Gastroesophageal sphincter (tissue), 4 donors: ENCODE data around the gene ADAM10. TPM values are rescaled to one million over a fixed set of nuclear protein-coding genes. Genes with fewer than 3 reads are reported as not detected.

ENCODE experiments used
- ATAC-seq: fragments of 150-250 bp; one replicate; pipeline ENCODE4 v1.9.1; 2016; ENCODE audit warnings: mild to moderate bottlenecking, moderate library complexity
- H3K27ac ChIP-seq, 4 donors: fragments of 200-600 bp; sonication (generic) in 3 of 4; 1 replicate in 3 of 4; 2 replicates in 1 of 4; pipeline ENCODE4 v1.5.1; 2016 to 2019
- H3K27me3 ChIP-seq: fragments of 200-600 bp; sonication (generic); one replicate; pipeline ENCODE4 v1.5.1; 2019
- H3K36me3 ChIP-seq, 2 donors: fragments of 200-600 bp; sonication (generic); one replicate each; pipeline ENCODE4 v1.5.1; 2019; ENCODE audit warnings: control low read depth in 1 of 2
- H3K4me1 ChIP-seq, 3 donors: fragments of 200-600 bp; sonication (generic); 1 replicate in 2 of 3; 2 replicates in 1 of 3; pipeline ENCODE4 v1.5.1; 2016 to 2019; ENCODE audit warnings: control low read depth in 2 of 3
- H3K4me3 ChIP-seq, 2 donors: fragments of 200-600 bp; sonication (generic); one replicate each; pipeline ENCODE4 v1.5.1; 2019; ENCODE audit warnings: mild to moderate bottlenecking in 1 of 2, moderate library complexity in 1 of 2
- H3K9me3 ChIP-seq, 3 donors: fragments of 200-600 bp; sonication (generic); one replicate each; pipeline ENCODE4 v1.5.1; 2017 to 2019; ENCODE audit warnings: control low read depth in 2 of 3
- EP300 ChIP-seq: sonication (generic); formaldehyde crosslinking; IDR thresholded peaks from one replicate; pipeline ENCODE4 v1.6.1; 2017; ENCODE audit warnings: antibody characterized with exemption, mild to moderate bottlenecking
- POLR2A ChIP-seq, 2 donors: fragments of 450-650 bp; IDR thresholded peaks; one replicate each; pipeline ENCODE4 v1.6.1; 2017; ENCODE audit warnings: antibody characterized with exemption in 2 of 2, mild to moderate bottlenecking in 2 of 2, moderate library complexity in 1 of 2
- POLR2AphosphoS5 ChIP-seq: sonication (generic); formaldehyde crosslinking; IDR thresholded peaks from one replicate; pipeline ENCODE4 v1.6.1; 2017; ENCODE audit warnings: antibody characterized with exemption
- WGBS, 2 donors: methylation state at CpG; one replicate each; pipeline ENCODE4 v1.1.5; 2018; ENCODE audit warnings: low coverage in 1 of 2; 5-methylcytosine and 5-hydroxymethylcytosine counted together
- total RNA-seq, 4 donors: library from RNA; depleted of rRNA; stranded (reverse); fragments of >200 nt; gene quantifications; one replicate each; pipeline ENCODE4 v1.1.0, GENCODE V29; 2016
- TF ChIP-seq, protein P1 (sequence below), 4 experiments: fragments of 200-600 bp in 2 of 4; fragments of 450-650 bp in 2 of 4; sonication (generic) in 1 of 4; IDR thresholded peaks; one replicate each; pipeline ENCODE4 v1.5.1; 2017 to 2019; ENCODE audit warnings: antibody characterized with exemption in 4 of 4, mild to moderate bottlenecking in 2 of 4, moderate library complexity in 2 of 4

Gene ADAM10
- total RNA-seq, 4 donors from 2014 or later, result 59.5 to 69.1 (median 62.3) TPM

DNA sequence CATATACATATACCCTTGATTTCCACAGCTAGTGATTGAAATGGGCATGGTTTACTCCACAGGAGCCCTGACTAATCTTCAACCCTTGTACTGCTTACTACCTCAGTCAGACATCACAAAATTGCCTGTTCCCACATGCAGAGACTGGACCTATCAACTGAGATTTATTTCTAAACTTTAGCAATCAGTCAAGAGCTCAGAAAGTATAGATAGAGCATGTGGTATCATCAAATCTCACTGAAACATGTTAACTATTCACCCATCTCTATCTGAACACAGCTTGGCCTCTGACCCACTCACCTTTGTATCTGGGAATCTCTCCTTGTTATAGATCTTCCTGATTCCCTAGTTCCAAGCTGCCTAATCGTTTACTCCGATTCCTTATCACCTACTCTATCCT lies 14.6 kb downstream of the ADAM10 start:
- Histone ChIP-seq H3K27ac (no peak overlapping the region), H3K9me3 (no peaks in the 10 kb centered on the region), H3K36me3 (no peaks in the 10 kb centered on the region), H3K27me3 (no peaks in the 10 kb centered on the region), H3K4me3 (no peak overlapping the region), H3K4me1 (peaks cover 0 to 56% (median 12%) of the 10 kb centered on the region in 3 donors)
- TF ChIP-seq EP300, result no peak
- TF ChIP-seq POLR2A (IDR thresholded peaks at IDR 0.05), result no peak
- TF ChIP-seq POLR2AphosphoS5, result no peak
- TF ChIP-seq, protein P1, sequence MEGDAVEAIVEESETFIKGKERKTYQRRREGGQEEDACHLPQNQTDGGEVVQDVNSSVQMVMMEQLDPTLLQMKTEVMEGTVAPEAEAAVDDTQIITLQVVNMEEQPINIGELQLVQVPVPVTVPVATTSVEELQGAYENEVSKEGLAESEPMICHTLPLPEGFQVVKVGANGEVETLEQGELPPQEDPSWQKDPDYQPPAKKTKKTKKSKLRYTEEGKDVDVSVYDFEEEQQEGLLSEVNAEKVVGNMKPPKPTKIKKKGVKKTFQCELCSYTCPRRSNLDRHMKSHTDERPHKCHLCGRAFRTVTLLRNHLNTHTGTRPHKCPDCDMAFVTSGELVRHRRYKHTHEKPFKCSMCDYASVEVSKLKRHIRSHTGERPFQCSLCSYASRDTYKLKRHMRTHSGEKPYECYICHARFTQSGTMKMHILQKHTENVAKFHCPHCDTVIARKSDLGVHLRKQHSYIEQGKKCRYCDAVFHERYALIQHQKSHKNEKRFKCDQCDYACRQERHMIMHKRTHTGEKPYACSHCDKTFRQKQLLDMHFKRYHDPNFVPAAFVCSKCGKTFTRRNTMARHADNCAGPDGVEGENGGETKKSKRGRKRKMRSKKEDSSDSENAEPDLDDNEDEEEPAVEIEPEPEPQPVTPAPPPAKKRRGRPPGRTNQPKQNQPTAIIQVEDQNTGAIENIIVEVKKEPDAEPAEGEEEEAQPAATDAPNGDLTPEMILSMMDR (IDR thresholded peaks at IDR 0.05), result no peak
- ATAC-seq, result no peak
- WGBS, 2 donors, result 63 to 74% methylated on average over 2 of the region's 2 CpGs

DNA sequence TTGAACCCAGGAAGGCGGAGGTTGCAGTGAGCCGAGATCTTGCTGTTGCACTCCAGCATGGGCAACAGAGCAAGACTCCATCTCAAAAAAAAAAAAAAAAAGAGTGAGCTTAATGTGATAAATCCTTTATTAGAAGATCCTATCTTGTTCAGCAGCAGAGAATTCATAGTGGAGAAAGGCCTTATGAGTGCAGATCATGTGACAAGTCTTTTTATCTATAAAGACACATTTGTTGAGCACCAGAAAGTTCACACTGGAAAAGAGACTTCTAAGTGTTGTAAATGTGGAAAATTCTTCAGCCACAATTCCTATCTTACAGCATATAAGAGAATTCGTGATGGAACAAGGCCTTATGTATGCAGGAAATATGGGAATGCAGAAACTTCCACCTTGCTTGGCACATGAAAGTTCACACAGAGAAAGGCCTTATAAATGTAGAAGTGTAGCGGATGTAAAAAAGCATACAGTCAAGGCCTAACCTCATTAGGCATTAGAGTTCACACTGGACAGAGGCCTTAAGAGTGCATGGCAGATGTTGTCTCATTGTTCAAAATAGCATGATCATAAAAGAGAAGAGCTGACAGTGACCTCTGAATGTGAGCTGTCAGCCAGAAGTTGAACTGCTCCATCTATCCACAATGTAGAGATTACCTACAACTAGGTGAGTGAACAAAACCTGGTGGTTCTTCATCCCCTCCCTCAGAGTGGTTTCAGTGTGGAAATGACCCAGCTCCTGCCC lies 16.7 kb downstream of the ADAM10 start:
- Histone ChIP-seq H3K4me1 (peaks cover 0 to 46% (median 8%) of the 10 kb centered on the region in 3 donors), H3K27me3 (no peaks in the 10 kb centered on the region), H3K36me3 (no peaks in the 10 kb centered on the region), H3K9me3 (no peaks in the 10 kb centered on the region), H3K4me3 (no peak overlapping the region), H3K27ac (no peak overlapping the region)
- TF ChIP-seq POLR2A (IDR thresholded peaks at IDR 0.05) (no peak), POLR2AphosphoS5 (no peak), EP300 (no peak)
- TF ChIP-seq, protein P1 (IDR thresholded peaks at IDR 0.05), result no peak
- 93 to 95% methylated on average over 2 to 4 of the region's 4 CpGs for WGBS, 2 donors
- ATAC-seq, result no peak

DNA sequence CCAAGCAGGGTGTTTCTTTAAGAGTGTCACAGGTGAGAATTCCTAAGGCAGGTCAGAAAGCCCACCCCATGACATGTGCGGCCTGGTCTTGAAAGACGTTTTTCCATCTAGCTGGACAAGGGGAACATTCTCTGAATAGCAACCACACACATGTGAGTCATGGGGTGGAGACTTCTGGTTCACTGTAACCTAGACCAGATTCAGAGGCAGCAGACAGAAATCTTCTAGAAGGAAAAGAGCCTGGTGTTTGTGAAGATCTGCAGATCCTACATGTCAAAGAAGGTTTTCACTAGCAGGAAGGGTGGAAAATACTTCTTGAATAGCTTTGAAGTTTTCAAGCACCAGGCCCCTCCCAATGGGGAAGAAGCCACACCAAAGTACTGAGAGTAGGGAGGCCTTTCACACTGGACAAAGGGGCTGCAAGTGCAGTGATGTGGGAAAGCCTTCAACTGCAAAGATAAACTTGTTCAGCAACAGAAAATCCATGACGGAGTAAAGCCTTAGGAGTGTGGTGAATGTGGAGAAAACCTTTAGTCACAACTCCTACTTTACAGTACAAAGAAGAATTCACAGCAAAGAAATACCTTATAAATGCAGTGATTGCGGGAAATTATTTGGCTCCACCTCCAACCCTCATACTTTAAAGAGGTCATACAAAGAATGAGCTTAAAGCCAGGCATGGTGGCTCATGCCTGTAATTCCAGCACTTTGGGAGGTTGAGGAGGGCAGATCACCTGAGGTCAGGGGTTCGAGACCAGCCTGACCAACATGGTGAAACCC lies 17.6 kb downstream of the ADAM10 start:
- no peak for ATAC-seq
- H3K4me1 ChIP-seq, result peaks cover 0 to 42% (median 8%) of the 10 kb centered on the region in 3 donors

DNA sequence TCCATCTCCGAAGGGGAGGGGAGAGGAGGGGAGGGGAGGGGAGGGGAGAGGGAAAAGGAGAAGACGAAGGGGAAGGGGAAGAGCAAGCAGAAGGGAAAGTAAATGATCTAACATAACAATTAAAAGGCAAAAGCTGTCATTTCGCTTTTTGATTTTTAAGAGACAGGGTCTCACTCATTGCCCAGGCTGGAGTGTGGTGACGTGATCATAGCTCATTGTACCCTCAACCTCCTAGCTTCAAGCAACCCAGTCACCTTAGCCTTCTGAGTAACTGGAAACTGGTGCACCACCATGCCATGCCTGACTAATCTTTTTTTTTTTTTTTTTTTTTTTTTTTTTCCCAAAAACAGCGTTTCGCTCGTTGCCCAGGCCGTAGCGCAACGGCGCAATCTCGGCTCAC lies 22.6 kb downstream of the ADAM10 start:
- Histone ChIP-seq H3K27me3 (no peaks in the 10 kb centered on the region), H3K9me3 (no peaks in the 10 kb centered on the region), H3K36me3 (no peaks in the 10 kb centered on the region), H3K27ac (no peak overlapping the region), H3K4me1 (peaks cover 4 to 50% (median 10%) of the 10 kb centered on the region in 3 donors), H3K4me3 (no peak overlapping the region)
- ATAC-seq, result no peak
- TF ChIP-seq, protein P1 (IDR thresholded peaks at IDR 0.05), result no peak
- TF ChIP-seq POLR2AphosphoS5 (no peak), EP300 (no peak), POLR2A (IDR thresholded peaks at IDR 0.05) (no peak)
- 61 to 94% methylated on average over 3 to 7 of the region's 12 CpGs for WGBS, 2 donors

More for the DNA sequence above, 17.6 kb downstream of the ADAM10 start:
- no peak for TF ChIP-seq POLR2AphosphoS5
- Histone ChIP-seq H3K4me3 (no peak overlapping the region), H3K36me3 (no peaks in the 10 kb centered on the region), H3K27ac (peak overlapping the region in 2 of 4 donors; percentile 9 to 35), H3K9me3 (no peaks in the 10 kb centered on the region), H3K27me3 (no peaks in the 10 kb centered on the region)
- 53 to 91% methylated on average over 2 to 3 of the region's 5 CpGs for WGBS, 2 donors

DNA sequence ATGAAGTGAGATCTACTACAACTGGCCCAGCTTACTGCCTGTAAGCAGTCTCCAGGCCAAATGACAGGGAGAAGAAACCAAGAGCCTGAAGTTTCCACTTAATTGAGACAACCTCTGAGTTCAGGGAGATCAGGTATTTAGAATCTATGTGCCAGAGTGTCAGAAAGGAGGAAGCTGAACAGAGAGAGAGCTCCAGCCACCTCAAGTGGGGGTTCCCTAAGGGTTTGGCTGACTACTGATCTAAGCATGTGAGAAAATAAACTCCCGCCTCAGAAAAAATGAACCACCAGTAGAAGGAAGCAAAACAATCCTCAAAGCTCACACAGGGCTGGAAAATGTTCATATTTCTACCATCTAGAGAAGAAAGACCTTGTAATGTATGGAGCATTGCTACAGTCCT lies 25.0 kb downstream of the ADAM10 start:
- Histone ChIP-seq H3K4me3 (no peak overlapping the region), H3K27me3 (no peaks in the 10 kb centered on the region), H3K36me3 (no peaks in the 10 kb centered on the region), H3K9me3 (no peaks in the 10 kb centered on the region), H3K27ac (peak overlapping the region in 1 of 4 donors; percentile 3), H3K4me1 (peaks cover 4 to 46% (median 5%) of the 10 kb centered on the region in 3 donors)
- no peak for ATAC-seq
- 29 to 38% methylated on average over 1 of the region's 1 CpG for WGBS, 2 donors
- TF ChIP-seq POLR2AphosphoS5 (no peak), POLR2A (IDR thresholded peaks at IDR 0.05) (no peak), EP300 (no peak)
- TF ChIP-seq, protein P1 (IDR thresholded peaks at IDR 0.05), result no peak
